Effector memory CD4-positive, alpha-beta T cell (primary cell): Measurements from ENCODE around the gene SIM2.

Experiments used
- DNase-seq, 3 donors: peaks; one replicate each; pipeline ENCODE4 v3.0.0-alpha.2; 2020
- H3K27ac ChIP-seq: 2 replicates; pipeline ENCODE4 v1.7.0; 2013; ENCODE audit warnings: mild to moderate bottlenecking, low read length, moderate library complexity; ENCODE audit not compliant: insufficient read depth, poor library complexity, severe bottlenecking
- H3K27me3 ChIP-seq: replicated peaks from 2 replicates; pipeline ENCODE4 v1.7.0; 2013; ENCODE audit warnings: mild to moderate bottlenecking, low read length; ENCODE audit not compliant: insufficient read depth, control insufficient read depth, poor library complexity, severe bottlenecking
- H3K36me3 ChIP-seq: 2 replicates; pipeline ENCODE4 v1.7.0; 2013; ENCODE audit warnings: mild to moderate bottlenecking, low read length, moderate library complexity; ENCODE audit not compliant: control insufficient read depth, insufficient read depth
- H3K4me1 ChIP-seq: 2 replicates; pipeline ENCODE4 v1.7.0; 2013; ENCODE audit warnings: low read length, mild to moderate bottlenecking; ENCODE audit not compliant: control insufficient read depth, insufficient read depth, poor library complexity, severe bottlenecking
- H3K4me3 ChIP-seq: 2 replicates; pipeline ENCODE4 v1.7.0; 2013; ENCODE audit warnings: low read length, low read depth, mild to moderate bottlenecking; ENCODE audit not compliant: insufficient read depth, poor library complexity, severe bottlenecking
- H3K9me3 ChIP-seq: 2 replicates; pipeline ENCODE4 v1.7.0; 2013; ENCODE audit warnings: mild to moderate bottlenecking, low read length, moderate library complexity; ENCODE audit not compliant: control insufficient read depth

The SIM2 gene

DNA sequence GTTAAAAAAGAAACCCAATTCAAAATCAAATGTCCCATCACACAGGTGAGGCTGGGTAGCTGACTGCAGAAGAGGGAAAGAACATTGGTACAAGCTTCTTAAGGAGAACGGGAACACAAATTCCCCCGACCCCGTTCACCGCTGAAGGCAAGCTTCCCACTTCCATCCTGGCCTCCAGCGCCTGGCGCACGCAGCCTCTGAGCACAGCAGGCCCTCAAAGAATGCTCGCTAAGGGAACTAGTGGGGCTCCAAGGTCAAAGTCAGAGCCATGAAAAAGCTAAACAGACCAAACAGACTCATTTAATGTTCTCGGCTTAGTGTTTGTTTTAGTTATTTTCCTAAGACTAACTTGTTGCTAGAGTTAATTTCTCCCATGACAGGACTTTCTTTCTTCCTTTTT lies 63.7 kb downstream of the SIM2 start:
- H3K9me3 ChIP-seq = no peaks in the 10 kb centered on the region
- DNase-seq = no peak
- H3K4me3 ChIP-seq = no peak overlapping the region
- no peak overlapping the region for H3K27ac ChIP-seq
- no peaks in the 10 kb centered on the region for H3K27me3 ChIP-seq
- H3K36me3 ChIP-seq = no peaks in the 10 kb centered on the region
- no peaks in the 10 kb centered on the region for H3K4me1 ChIP-seq

DNA sequence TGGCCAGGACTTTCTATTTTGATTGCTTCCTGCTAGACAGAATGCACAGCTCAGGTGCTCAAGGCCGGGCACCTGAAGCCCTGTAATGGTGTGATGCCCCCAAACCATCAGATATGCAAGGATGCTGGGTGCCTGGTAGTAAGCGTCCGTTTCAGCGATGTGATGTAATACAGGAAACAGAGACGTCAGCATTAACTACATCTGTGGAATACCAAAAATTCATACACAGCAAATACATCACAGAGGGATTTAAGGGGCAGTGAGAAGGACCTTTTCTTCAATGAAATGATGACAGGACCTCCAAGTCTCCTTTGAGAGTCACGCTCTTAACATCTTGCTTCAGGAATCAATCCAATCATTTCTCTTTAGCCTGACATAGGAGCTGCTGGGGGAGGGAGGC lies 64.4 kb downstream of the SIM2 start:
- DNase-seq = no peak
- no peaks in the 10 kb centered on the region for H3K4me1 ChIP-seq
- H3K4me3 ChIP-seq = no peak overlapping the region
- H3K36me3 ChIP-seq = no peaks in the 10 kb centered on the region
- H3K9me3 ChIP-seq = no peaks in the 10 kb centered on the region
- no peaks in the 10 kb centered on the region for H3K27me3 ChIP-seq
- no peak overlapping the region for H3K27ac ChIP-seq

DNA sequence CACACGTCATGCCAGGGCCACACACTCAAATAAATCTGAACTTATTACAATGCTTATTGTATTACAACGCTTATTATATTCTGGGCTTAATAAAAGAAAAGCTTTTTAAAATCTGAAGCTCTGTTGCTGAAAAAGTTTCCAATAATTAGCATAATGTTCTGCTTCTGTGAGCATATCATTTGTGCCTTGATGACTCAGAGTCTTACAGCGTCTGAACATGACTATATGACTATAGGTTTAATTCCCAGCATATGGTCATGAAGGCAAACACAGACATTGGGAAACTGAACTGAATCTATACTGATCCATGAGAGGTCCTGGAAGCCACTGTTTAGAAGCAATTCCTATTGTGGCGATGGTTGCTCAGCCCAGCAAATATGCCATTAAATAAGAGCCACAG lies 66.3 kb downstream of the SIM2 start:
- H3K27me3 ChIP-seq = no peaks in the 10 kb centered on the region
- no peaks in the 10 kb centered on the region for H3K4me1 ChIP-seq
- H3K4me3 ChIP-seq = no peak overlapping the region
- DNase-seq = no peak
- H3K36me3 ChIP-seq = no peaks in the 10 kb centered on the region
- no peaks in the 10 kb centered on the region for H3K9me3 ChIP-seq
- no peak overlapping the region for H3K27ac ChIP-seq

DNA sequence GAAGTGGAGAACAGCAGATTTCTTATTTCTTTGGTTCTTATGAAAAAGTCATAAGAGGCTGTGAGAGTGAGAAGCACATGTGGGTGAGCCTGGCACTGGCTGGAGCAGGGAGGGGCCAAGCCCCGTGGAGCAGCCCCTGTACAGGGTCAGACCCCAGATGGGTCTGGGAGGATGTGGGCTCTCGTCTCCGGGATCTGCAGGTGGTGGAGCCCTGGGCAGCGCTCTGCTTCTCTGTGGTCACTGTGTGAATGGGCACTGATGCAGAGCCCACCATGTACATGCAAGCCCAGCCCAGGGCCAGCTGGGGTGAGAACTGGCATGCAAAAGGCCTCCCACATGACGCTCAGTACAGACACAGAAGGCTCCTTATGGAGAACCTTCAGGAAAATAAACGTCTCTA lies 67.6 kb downstream of the SIM2 start:
- DNase-seq = no peak
- H3K27me3 ChIP-seq = no peaks in the 10 kb centered on the region
- no peaks in the 10 kb centered on the region for H3K36me3 ChIP-seq
- no peak overlapping the region for H3K27ac ChIP-seq
- no peak overlapping the region for H3K4me3 ChIP-seq
- H3K9me3 ChIP-seq = no peaks in the 10 kb centered on the region
- no peaks in the 10 kb centered on the region for H3K4me1 ChIP-seq

DNA sequence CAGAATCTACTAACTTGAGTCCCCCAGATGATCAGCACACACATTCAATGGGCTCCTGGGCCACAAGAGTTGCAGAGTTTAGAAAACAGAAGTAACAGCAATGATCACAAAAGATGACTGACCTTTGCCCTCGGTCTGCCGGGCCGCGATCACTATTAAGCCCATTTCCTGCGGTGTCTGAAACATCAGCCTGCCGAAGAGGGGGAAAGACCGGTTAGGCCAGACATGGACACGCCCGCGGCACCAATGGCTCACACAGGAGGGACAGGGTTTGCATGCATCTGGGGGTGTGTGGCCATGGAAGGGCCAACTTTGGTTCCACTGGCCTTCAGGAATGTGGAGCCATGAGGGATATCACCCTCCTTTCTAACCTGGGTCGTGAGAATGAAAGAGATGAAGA lies 68.2 kb downstream of the SIM2 start:
- H3K27me3 ChIP-seq = no peaks in the 10 kb centered on the region
- no peak overlapping the region for H3K4me3 ChIP-seq
- no peaks in the 10 kb centered on the region for H3K9me3 ChIP-seq
- H3K27ac ChIP-seq = no peak overlapping the region
- H3K36me3 ChIP-seq = no peaks in the 10 kb centered on the region
- no peaks in the 10 kb centered on the region for H3K4me1 ChIP-seq
- DNase-seq = no peak

DNA sequence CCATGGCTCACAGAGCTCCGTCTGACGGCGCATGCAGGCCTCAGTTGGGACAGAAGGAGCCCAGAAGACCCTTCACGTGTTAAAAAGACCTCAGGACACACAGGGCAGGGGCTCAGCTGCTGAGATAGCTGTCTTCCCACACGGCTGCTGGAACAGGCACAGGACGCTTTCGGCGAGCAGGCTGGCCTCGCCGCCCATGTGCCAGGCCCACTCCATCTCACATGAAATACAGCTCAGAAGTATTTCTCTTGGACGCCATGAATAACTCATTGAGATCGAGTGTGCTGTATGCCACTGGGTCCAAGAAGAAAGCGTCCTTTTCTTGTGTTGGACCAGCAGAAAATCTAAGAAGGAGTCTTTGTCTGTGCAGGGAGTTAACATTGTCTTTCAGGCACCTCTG lies 69.6 kb downstream of the SIM2 start:
- no peaks in the 10 kb centered on the region for H3K9me3 ChIP-seq
- H3K36me3 ChIP-seq = no peaks in the 10 kb centered on the region
- no peak overlapping the region for H3K27ac ChIP-seq
- H3K4me3 ChIP-seq = no peak overlapping the region
- DNase-seq = no peak
- no peaks in the 10 kb centered on the region for H3K4me1 ChIP-seq
- no peaks in the 10 kb centered on the region for H3K27me3 ChIP-seq

DNA sequence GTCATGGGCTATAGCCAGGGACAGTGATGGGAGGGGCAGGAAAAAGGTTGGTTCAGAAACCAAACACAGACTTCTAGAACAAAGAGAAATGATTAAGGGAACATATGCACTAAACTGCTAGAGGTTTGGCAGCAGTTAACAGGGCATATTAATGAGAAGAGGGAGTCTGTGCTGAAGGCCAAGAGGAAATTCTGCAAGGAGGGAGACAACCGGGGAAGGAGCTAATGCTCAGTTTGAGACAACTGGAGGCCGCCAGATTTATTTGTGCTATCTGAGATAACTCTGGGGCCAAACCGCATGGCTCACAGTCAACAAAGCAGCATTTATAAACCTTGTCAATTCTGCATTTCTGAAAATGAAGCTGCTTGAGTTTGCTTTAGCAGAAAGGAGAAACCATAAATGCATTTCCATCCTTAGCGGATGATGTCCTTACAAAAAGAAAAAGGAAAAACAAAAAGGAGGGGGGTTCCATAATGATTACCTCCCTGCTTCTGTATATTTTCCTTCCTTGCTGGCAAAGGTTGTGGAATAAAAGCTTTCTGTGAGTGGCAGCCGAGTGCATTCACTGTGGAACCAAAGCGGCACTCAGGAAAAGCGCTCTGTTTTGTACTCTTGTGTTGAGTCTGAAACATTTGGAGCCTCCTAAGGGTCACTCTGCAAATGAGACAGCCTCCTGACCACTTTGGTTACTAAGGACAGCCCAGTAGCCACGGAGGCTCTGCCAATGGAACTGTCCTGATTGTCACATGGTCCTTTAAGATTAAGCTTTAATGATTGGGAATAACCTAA lies 70.3 kb downstream of the SIM2 start:
- no peak for DNase-seq
- Histone ChIP-seq H3K27me3 (no peaks in the 10 kb centered on the region), H3K4me3 (no peak overlapping the region), H3K27ac (no peak overlapping the region), H3K4me1 (no peaks in the 10 kb centered on the region), H3K9me3 (no peaks in the 10 kb centered on the region), H3K36me3 (no peaks in the 10 kb centered on the region)

DNA sequence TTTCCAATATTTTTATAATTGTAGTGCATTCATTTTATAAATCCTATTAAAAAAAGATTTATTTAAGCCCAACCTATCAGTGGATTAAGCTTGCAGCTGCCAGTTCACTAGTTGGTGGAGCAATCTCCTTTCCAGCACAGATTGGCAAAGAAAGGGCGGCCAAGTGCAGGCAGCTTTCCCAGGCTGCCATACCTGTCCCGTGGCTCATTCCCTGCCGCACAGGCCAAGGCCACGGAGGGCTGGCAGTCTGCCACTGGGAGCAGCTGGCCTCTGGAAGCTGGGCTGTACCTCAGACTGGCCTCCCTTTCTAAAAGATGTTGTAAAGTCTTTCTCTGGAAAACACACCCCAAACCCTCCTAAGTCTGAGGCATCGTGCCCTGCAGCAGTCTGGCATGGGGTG lies 74.2 kb downstream of the SIM2 start:
- Histone ChIP-seq H3K9me3 (no peaks in the 10 kb centered on the region), H3K27me3 (no peaks in the 10 kb centered on the region), H3K27ac (no peak overlapping the region), H3K4me1 (no peaks in the 10 kb centered on the region), H3K4me3 (no peak overlapping the region), H3K36me3 (no peaks in the 10 kb centered on the region)
- no peak for DNase-seq

DNA sequence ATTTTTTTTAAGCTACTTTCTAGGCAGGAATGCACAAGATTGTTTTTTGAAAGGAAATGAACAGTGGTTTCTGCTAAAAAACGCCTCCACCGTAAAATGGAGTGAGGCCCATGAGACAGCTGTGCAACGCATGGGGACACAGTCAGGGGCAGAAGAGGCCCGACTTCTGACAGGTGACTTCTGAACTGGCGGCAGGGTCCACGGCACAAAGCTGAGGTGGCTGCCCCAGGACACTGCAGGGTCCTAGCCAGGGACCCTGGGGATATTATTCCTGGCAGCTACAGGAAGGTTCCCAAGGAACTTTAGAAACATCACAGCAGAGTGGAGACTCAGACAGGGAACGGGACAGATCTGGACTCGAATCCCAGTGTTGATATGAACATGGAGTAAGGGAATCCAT lies 75.1 kb downstream of the SIM2 start:
- Histone ChIP-seq H3K27ac (no peak overlapping the region), H3K4me3 (no peak overlapping the region), H3K9me3 (no peaks in the 10 kb centered on the region), H3K4me1 (no peaks in the 10 kb centered on the region), H3K36me3 (no peaks in the 10 kb centered on the region), H3K27me3 (no peaks in the 10 kb centered on the region)
- no peak for DNase-seq

DNA sequence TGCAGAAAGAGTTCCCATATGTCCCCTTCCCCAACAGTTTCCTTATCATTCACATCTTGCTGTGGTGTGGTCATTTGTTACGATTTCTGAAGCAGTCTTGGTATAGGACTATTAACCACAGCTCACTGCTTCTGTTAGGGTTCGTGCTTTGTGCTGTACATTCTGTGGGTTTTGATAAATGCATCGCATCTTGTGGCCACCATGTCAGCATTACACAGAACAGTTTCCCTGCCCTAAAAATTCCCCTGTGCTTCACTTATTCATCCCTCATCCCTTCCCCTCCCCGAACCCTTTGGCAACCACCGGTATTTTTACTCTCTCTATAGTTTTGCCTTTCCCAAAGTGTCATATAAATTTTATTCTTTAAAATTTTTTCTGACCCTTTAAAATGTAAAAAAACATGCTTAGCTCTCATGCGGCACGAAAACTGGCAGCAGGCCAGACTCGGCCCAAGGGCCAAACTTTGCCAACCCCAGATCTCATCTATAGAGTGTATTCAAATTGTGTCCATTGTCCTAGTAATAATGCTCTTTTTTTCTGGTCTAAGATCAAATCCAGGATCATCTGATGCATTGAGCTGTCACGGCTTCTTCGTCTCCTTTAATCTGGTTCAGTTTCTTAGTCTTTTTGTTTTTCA lies 78.2 kb downstream of the SIM2 start:
- DNase-seq = no peak
- no peaks in the 10 kb centered on the region for H3K27me3 ChIP-seq
- no peak overlapping the region for H3K27ac ChIP-seq
- no peaks in the 10 kb centered on the region for H3K36me3 ChIP-seq
- H3K4me3 ChIP-seq = no peak overlapping the region
- no peaks in the 10 kb centered on the region for H3K9me3 ChIP-seq
- no peaks in the 10 kb centered on the region for H3K4me1 ChIP-seq
